Suprapubic skin (tissue), 3 donors: Measurements from ENCODE around the gene YIPF2.

Experiments
- POLR2AphosphoS5 ChIP-seq, 3 donors: sonication (generic); formaldehyde crosslinking; IDR thresholded peaks; one replicate each; pipeline ENCODE4 v1.6.1; 2017; ENCODE audit warnings: antibody characterized with exemption in 3 of 3
- TF ChIP-seq, protein P1 (sequence below), 2 donors: fragments of 200-600 bp in 1 of 2; fragments of 450-650 bp in 1 of 2; sonication (generic) in 1 of 2; IDR thresholded peaks; one replicate each; pipeline ENCODE4 v1.5.1; 2016 to 2019; ENCODE audit warnings: antibody characterized with exemption in 2 of 2, mild to moderate bottlenecking in 1 of 2, moderate library complexity in 1 of 2

DNA sequence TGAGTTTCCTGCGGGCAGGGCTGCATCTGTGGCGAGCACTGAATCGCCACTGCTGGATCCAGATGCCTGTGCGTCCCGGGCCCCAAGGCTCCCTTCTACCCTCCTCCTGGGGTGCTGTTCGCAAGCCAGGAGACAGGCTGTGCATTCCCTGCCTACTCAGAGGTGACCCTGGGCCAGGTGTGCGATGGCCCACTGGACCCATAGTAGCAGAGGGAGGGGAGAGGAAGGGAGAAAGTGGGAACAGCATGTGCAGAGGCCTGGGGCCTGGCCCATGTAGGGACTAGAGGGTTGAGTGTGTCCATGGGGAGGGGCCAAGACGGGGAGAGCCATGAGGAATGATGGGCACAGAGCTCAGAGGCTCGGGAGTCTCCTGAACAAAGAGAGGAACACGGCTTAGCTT is 29.8 kb downstream of the YIPF2 start:
- TF ChIP-seq, protein P1, sequence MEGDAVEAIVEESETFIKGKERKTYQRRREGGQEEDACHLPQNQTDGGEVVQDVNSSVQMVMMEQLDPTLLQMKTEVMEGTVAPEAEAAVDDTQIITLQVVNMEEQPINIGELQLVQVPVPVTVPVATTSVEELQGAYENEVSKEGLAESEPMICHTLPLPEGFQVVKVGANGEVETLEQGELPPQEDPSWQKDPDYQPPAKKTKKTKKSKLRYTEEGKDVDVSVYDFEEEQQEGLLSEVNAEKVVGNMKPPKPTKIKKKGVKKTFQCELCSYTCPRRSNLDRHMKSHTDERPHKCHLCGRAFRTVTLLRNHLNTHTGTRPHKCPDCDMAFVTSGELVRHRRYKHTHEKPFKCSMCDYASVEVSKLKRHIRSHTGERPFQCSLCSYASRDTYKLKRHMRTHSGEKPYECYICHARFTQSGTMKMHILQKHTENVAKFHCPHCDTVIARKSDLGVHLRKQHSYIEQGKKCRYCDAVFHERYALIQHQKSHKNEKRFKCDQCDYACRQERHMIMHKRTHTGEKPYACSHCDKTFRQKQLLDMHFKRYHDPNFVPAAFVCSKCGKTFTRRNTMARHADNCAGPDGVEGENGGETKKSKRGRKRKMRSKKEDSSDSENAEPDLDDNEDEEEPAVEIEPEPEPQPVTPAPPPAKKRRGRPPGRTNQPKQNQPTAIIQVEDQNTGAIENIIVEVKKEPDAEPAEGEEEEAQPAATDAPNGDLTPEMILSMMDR (IDR thresholded peaks at IDR 0.05) = no peak
- TF ChIP-seq POLR2AphosphoS5 (IDR thresholded peaks at IDR 0.05) = no peak
